Motor neuron (in vitro differentiated cells): ENCODE results near the gene TEX9. TPM values are rescaled to one million over a fixed set of nuclear protein-coding genes. Genes with fewer than 3 reads are reported as not detected.
A peak's percentile ranks its signal among the peaks of the same experiment; 100 is the strongest.

Experiments
- ATAC-seq, 8 experiments: fragments of 200-7000 bp; cut with Tn5 transposase; replicated peaks in 6 of 8; 2 replicates each; pipeline ENCODE4 v1.8.0; 2021; ENCODE audit warnings: mild to moderate bottlenecking in 8 of 8, moderate library complexity in 8 of 8
- H3K27ac ChIP-seq, 2 donors: fragments of 250-450 bp; sonication (Bioruptor Pico); 2 replicates each; pipeline ENCODE4 v1.9.0; 2021; ENCODE audit warnings: antibody characterized with exemption in 2 of 2, mild to moderate bottlenecking in 2 of 2, moderate library complexity in 1 of 2
- H3K4me1 ChIP-seq, 2 donors: fragments of 250-450 bp; sonication (Bioruptor Pico); replicated peaks in 1 of 2; 2 replicates each; pipeline ENCODE4 v1.6.1; 2021; ENCODE audit warnings: antibody characterized with exemption in 2 of 2, mild to moderate bottlenecking in 2 of 2, moderate library complexity in 1 of 2
- H3K4me3 ChIP-seq, 5 donors: fragments of 250-450 bp; sonication (Bioruptor Pico); 2 replicates each; pipeline ENCODE4 v1.9.0; 2021; ENCODE audit warnings: antibody characterized with exemption in 5 of 5, mild to moderate bottlenecking in 5 of 5, moderate library complexity in 4 of 5
- WGBS, 10 experiments: fragments of 450-650 bp; shearing (Covaris generic); methylation state at CpG; one replicate each; pipeline ENCODE4 v1.0.0; 2022; 5-methylcytosine and 5-hydroxymethylcytosine counted together
- in situ Hi-C, 9 experiments: fragments of 400-800 bp; cut with MboI; loops; one replicate each; pipeline ENCODE4 v1.15.0; 2021; ENCODE audit warnings: low sequenced_read_pairs in 9 of 9, low pct_unique_long_range_greater_than_20kb in 2 of 9; ENCODE audit not compliant: unreplicated experiment in 9 of 9
- total RNA-seq, 8 experiments: library from RNA; unstranded; fragments of 300-600 nt; gene quantifications; 2 replicates each; pipeline versions ENCODE4 v1.2.3 to v1.2.4, GENCODE V29; 2022

Gene TEX9
- total RNA-seq, 8 experiments from 2014 or later: 4.6 to 68.4 (median 16.6) TPM

- no peak overlapping the region for H3K27ac ChIP-seq
- H3K4me1 ChIP-seq: no peaks in the 10 kb centered on the region
- in situ Hi-C loops: loop anchor here in 1 of 9 experiments (25.0 kb wide), 1 partner anchor 163 kb away; no protein-coding TSS in a partner anchor
- ATAC-seq: no peak
- no peak overlapping the region for H3K4me3 ChIP-seq
Measured at GRCh38 chr15:56425276-56425675, 60.0 kb downstream of the TEX9 start.

- no peak for ATAC-seq
- Histone ChIP-seq H3K27ac (no peak overlapping the region), H3K4me1 (no peaks in the 10 kb centered on the region), H3K4me3 (no peak overlapping the region)
- in situ Hi-C loops: loop anchor here in 1 of 9 experiments (25.0 kb wide), 1 partner anchor 164 kb away; no protein-coding TSS in a partner anchor
- WGBS, 10 experiments: 100% methylated on average over 1 of the region's 1 CpG; no CpG with 5 or more reads in 8 of the 10 experiments
Measured at GRCh38 chr15:56425976-56426375, 60.8 kb downstream of the TEX9 start.

- Histone ChIP-seq H3K4me3 (no peak overlapping the region), H3K4me1 (no peaks in the 10 kb centered on the region), H3K27ac (no peak overlapping the region)
- in situ Hi-C loops: loop anchor here in 1 of 9 experiments (25.0 kb wide), 1 partner anchor 167 kb away; no protein-coding TSS in a partner anchor
- ATAC-seq: peak in 3 of 8 experiments; percentile 48 to 66 (median 48)
- WGBS, 10 experiments: 0 to 70% (median 16%) methylated on average over 1 to 2 of the region's 2 CpGs
Measured at GRCh38 chr15:56428821-56429458, 63.7 kb downstream of the TEX9 start.

- ATAC-seq: no peak
- no peaks in the 10 kb centered on the region for H3K4me1 ChIP-seq
- no peak overlapping the region for H3K4me3 ChIP-seq
- in situ Hi-C loops: loop anchor here in 2 of 9 experiments (5.0 to 25.0 kb wide), 2 partner anchors 170 to 180 kb away; no protein-coding TSS in a partner anchor
- H3K27ac ChIP-seq: no peak overlapping the region
- WGBS, 10 experiments: 74 to 100% (median 94%) methylated on average over 2 to 5 of the region's 5 CpGs
Measured at GRCh38 chr15:56432304-56432703, 67.1 kb downstream of the TEX9 start.

GRCh38 chr15:56440214-56440770 lies 75.1 kb downstream of the TEX9 start:
- no peaks in the 10 kb centered on the region for H3K4me1 ChIP-seq
- no peak overlapping the region for H3K27ac ChIP-seq
- 83 to 100% (median 96%) methylated on average over 1 of the region's 1 CpG for WGBS, 10 experiments
- no peak for ATAC-seq
- no peak overlapping the region for H3K4me3 ChIP-seq
- in situ Hi-C loops: loop anchor here in 1 of 9 experiments (25.0 kb wide), 1 partner anchor 178 kb away; no protein-coding TSS in a partner anchor

GRCh38 chr15:56442354-56442753 lies 77.1 kb downstream of the TEX9 start:
- no peak for ATAC-seq
- 81 to 100% (median 95%) methylated on average over 1 to 3 of the region's 3 CpGs; no CpG with 5 or more reads in 2 of the 10 experiments for WGBS, 10 experiments
- no peaks in the 10 kb centered on the region for H3K4me1 ChIP-seq
- no peak overlapping the region for H3K4me3 ChIP-seq
- H3K27ac ChIP-seq: no peak overlapping the region
- in situ Hi-C loops: loop anchor here in 1 of 9 experiments (25.0 kb wide), 1 partner anchor 180 kb away; no protein-coding TSS in a partner anchor

- no peak overlapping the region for H3K4me3 ChIP-seq
- no peak for ATAC-seq
- H3K4me1 ChIP-seq: no peaks in the 10 kb centered on the region
- WGBS, 10 experiments: 60 to 100% (median 92%) methylated on average over 1 to 5 of the region's 5 CpGs; no CpG with 5 or more reads in 1 of the 10 experiments
- in situ Hi-C loops: loop anchor here in 1 of 9 experiments (25.0 kb wide), 1 partner anchor 183 kb away; no protein-coding TSS in a partner anchor
- H3K27ac ChIP-seq: no peak overlapping the region
Measured at GRCh38 chr15:56445746-56446145, 80.5 kb downstream of the TEX9 start.

- in situ Hi-C loops: no loop called here
- 18 to 100% (median 69%) methylated on average over 1 of the region's 1 CpG; no CpG with 5 or more reads in 1 of the 10 experiments for WGBS, 10 experiments
- H3K4me1 ChIP-seq: no peaks in the 10 kb centered on the region
- no peak for ATAC-seq
- H3K4me3 ChIP-seq: no peak overlapping the region
- no peak overlapping the region for H3K27ac ChIP-seq
Measured at GRCh38 chr15:56454836-56455235, 89.6 kb downstream of the TEX9 start.

GRCh38 chr15:56456229-56456628 lies 91.0 kb downstream of the TEX9 start:
- WGBS, 10 experiments: 69 to 95% (median 85%) methylated on average over 2 to 3 of the region's 3 CpGs
- Histone ChIP-seq H3K4me3 (no peak overlapping the region), H3K4me1 (no peaks in the 10 kb centered on the region), H3K27ac (no peak overlapping the region)
- in situ Hi-C loops: no loop called here
- ATAC-seq: no peak

- WGBS, 10 experiments: 0 to 100% (median 90%) methylated on average over 1 to 2 of the region's 2 CpGs
- Histone ChIP-seq H3K4me3 (no peak overlapping the region), H3K4me1 (no peaks in the 10 kb centered on the region), H3K27ac (no peak overlapping the region)
- ATAC-seq: no peak
- in situ Hi-C loops: no loop called here
Measured at GRCh38 chr15:56459096-56459495, 93.9 kb downstream of the TEX9 start.

GRCh38 chr15:56460071-56460470 lies 94.8 kb downstream of the TEX9 start:
- in situ Hi-C loops: no loop called here
- Histone ChIP-seq H3K4me1 (no peaks in the 10 kb centered on the region), H3K4me3 (no peak overlapping the region), H3K27ac (no peak overlapping the region)
- 13 to 40% (median 20%) methylated on average over 1 of the region's 1 CpG; no CpG with 5 or more reads in 5 of the 10 experiments for WGBS, 10 experiments
- ATAC-seq: no peak

GRCh38 chr15:56460947-56461346 lies 95.7 kb downstream of the TEX9 start:
- in situ Hi-C loops: no loop called here
- no peak for ATAC-seq
- no peak overlapping the region for H3K27ac ChIP-seq
- WGBS, 10 experiments: 50 to 88% (median 80%) methylated on average over 1 to 2 of the region's 2 CpGs; no CpG with 5 or more reads in 3 of the 10 experiments
- H3K4me1 ChIP-seq: no peaks in the 10 kb centered on the region
- H3K4me3 ChIP-seq: no peak overlapping the region

- 0 to 68% (median 20%) methylated on average over 1 to 33 of the region's 38 CpGs; no CpG with 5 or more reads in 1 of the 10 experiments for WGBS, 10 experiments
- Histone ChIP-seq H3K4me1 (peaks cover 0 to 4% of the 10 kb centered on the region in 2 donors), H3K4me3 (peak within 1 kb of the TSS; percentile 32 to 44 (median 37)), H3K27ac (no peak within 1 kb of the TSS)
- in situ Hi-C loops: no loop called here
- peak; percentile 93 to 100 (median 100) for ATAC-seq
Measured at GRCh38 chr15:56464893-56465520, 99.8 kb downstream of the TEX9 start, which contains the start of gene MNS1. Gene MNS1, minus strand, starts transcription at chr15:56465137. Its CDS starts 165 bp downstream, at chr15:56464972.
